ENCODE results near the gene EXOC5.
"Not testable (repeated sequence)": the region's sequence is repeated elsewhere in the genome, so short reads cannot be mapped to it uniquely, and the experiment has no call there.

DNA sequence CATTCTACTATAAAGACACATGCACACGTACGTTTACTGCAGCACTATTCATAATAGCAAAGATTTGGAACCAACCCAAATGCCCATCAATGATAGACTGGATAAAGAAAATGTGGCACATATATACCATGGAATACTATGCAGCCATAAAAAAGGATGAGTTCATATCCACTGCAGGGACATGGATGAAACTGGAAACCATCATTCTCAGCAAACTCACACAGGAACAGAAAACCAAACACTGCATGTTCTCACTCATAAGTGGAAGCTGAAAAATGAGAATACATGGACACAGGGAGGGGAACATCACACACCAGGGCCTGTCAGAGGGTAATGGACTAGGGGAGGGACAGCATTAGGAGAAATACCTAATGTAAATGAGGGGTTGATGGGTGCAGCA is 10.5 kb downstream of the EXOC5 start:
- TF ChIP-seq, protein P1, sequence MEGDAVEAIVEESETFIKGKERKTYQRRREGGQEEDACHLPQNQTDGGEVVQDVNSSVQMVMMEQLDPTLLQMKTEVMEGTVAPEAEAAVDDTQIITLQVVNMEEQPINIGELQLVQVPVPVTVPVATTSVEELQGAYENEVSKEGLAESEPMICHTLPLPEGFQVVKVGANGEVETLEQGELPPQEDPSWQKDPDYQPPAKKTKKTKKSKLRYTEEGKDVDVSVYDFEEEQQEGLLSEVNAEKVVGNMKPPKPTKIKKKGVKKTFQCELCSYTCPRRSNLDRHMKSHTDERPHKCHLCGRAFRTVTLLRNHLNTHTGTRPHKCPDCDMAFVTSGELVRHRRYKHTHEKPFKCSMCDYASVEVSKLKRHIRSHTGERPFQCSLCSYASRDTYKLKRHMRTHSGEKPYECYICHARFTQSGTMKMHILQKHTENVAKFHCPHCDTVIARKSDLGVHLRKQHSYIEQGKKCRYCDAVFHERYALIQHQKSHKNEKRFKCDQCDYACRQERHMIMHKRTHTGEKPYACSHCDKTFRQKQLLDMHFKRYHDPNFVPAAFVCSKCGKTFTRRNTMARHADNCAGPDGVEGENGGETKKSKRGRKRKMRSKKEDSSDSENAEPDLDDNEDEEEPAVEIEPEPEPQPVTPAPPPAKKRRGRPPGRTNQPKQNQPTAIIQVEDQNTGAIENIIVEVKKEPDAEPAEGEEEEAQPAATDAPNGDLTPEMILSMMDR (IDR thresholded peaks at IDR 0.05) = not testable (repeated sequence)
- not testable (repeated sequence) for TF ChIP-seq POLR2A, POLR2AphosphoS5 (IDR thresholded peaks at IDR 0.05)
